GM12872 (cell line): ENCODE data around the gene AHDC1.

ENCODE experiments used
- CTCF ChIP-seq: IDR thresholded peaks from 3 replicates; pipeline ENCODE4 v1.5.1; 2011; ENCODE audit warnings: low read depth, mild to moderate bottlenecking, low read length, moderate library complexity; ENCODE audit not compliant: insufficient read depth

The AHDC1 gene

GRCh38 chr1:27527890-27528817 is 75.8 kb downstream of the AHDC1 start:
- TF ChIP-seq CTCF = no peak

- TF ChIP-seq CTCF = no peak
Observed at GRCh38 chr1:27527223-27527889, 76.6 kb downstream of the AHDC1 start.

GRCh38 chr1:27526569-27527222 is 77.2 kb downstream of the AHDC1 start:
- no peak for TF ChIP-seq CTCF

GRCh38 chr1:27525296-27526272 is 78.4 kb downstream of the AHDC1 start:
- TF ChIP-seq CTCF = 0 out of 3 replicates have a peak, but pooled peaks have one; percentile 8

GRCh38 chr1:27523337-27524020 is 80.5 kb downstream of the AHDC1 start:
- TF ChIP-seq CTCF = no peak

GRCh38 chr1:27522432-27523336 is 81.3 kb downstream of the AHDC1 start:
- peak; percentile 36; the same call in 1 of the 3 replicates for TF ChIP-seq CTCF
